ENCODE measurements around the gene LBH. TPM values are rescaled to one million over a fixed set of nuclear protein-coding genes. Genes with fewer than 3 reads are reported as not detected.

Gene LBH
- total and polyA plus RNA-seq, 2 of the 13 experiments (the other 11 are each of a cell fraction or from before 2014, with no cell fraction given), result 0.09 to 0.25 TPM

DNA sequence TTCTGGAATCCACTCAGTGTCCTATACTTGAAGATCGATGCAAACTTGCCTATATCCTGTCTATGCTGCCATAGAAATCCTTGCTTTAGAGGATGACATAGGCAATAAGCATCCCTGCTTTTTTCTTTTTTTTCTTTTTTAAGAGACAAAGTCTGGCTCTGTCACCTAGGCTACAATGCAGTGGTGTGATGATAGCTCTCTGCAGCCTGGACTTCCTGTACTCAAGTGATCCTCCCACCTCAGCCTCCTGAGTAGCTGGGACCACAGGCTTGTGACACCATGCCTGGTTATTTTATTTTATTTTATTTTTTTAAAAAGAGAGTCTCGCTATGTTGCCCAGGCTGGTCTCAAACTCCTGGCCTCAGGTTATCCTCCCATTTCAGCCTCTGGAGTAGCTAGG, 76.9 kb downstream of the LBH start:
- DNase-seq (ENCODE audit: low spot score), result no peak
- H3K27ac ChIP-seq (ENCODE audit: extremely low read length, insufficient read depth, low read length), result no peak overlapping the region

More for the DNA sequence above, 76.9 kb downstream of the LBH start:
- ChIA-PET CTCF (ENCODE audit: low intra/inter-chr PET ratio, low total read pairs) (no interaction called here), POLR2A (no interaction called here)
- 9% methylated on average over 2 of the region's 2 CpGs for WGBS (ENCODE audit: low lambda C conversion rate)
- no peak overlapping the region for H3K4me3 ChIP-seq (replicated peaks in 1 of 3; ENCODE audit: insufficient read depth in 1 of 3, low read depth in 2 of 3, low read length in 3 of 3)
- FAIRE-seq, result no peak
- no peaks in the 10 kb centered on the region for H3K9me3 ChIP-seq (ENCODE audit: low read length)
- in situ Hi-C loops (cut with HindIII; ENCODE audit: extremely low pct_ligation_motif_present, low pct_unique_long_range_greater_than_20kb) (no loop called here), intact Hi-C loops (cut with micrococcal nuclease; ENCODE audit: unreplicated experiment) (no loop called here)
- H3K4me1 ChIP-seq (ENCODE audit: insufficient read depth, low read length), result no peaks in the 10 kb centered on the region
- no peak overlapping the region for H2AFZ ChIP-seq (ENCODE audit: low read length)
- ATAC-seq, result no peak
- H3K4me2 ChIP-seq (ENCODE audit: low read depth, low read length), result no peak overlapping the region
- TF ChIP-seq RAD21 (CRISPR knock-in tag; IDR thresholded peaks at IDR 0.05), result no peak
- TF ChIP-seq SIX4 (CRISPR knock-in tag; IDR thresholded peaks at IDR 0.05), result no peak
- TF ChIP-seq, protein P1, sequence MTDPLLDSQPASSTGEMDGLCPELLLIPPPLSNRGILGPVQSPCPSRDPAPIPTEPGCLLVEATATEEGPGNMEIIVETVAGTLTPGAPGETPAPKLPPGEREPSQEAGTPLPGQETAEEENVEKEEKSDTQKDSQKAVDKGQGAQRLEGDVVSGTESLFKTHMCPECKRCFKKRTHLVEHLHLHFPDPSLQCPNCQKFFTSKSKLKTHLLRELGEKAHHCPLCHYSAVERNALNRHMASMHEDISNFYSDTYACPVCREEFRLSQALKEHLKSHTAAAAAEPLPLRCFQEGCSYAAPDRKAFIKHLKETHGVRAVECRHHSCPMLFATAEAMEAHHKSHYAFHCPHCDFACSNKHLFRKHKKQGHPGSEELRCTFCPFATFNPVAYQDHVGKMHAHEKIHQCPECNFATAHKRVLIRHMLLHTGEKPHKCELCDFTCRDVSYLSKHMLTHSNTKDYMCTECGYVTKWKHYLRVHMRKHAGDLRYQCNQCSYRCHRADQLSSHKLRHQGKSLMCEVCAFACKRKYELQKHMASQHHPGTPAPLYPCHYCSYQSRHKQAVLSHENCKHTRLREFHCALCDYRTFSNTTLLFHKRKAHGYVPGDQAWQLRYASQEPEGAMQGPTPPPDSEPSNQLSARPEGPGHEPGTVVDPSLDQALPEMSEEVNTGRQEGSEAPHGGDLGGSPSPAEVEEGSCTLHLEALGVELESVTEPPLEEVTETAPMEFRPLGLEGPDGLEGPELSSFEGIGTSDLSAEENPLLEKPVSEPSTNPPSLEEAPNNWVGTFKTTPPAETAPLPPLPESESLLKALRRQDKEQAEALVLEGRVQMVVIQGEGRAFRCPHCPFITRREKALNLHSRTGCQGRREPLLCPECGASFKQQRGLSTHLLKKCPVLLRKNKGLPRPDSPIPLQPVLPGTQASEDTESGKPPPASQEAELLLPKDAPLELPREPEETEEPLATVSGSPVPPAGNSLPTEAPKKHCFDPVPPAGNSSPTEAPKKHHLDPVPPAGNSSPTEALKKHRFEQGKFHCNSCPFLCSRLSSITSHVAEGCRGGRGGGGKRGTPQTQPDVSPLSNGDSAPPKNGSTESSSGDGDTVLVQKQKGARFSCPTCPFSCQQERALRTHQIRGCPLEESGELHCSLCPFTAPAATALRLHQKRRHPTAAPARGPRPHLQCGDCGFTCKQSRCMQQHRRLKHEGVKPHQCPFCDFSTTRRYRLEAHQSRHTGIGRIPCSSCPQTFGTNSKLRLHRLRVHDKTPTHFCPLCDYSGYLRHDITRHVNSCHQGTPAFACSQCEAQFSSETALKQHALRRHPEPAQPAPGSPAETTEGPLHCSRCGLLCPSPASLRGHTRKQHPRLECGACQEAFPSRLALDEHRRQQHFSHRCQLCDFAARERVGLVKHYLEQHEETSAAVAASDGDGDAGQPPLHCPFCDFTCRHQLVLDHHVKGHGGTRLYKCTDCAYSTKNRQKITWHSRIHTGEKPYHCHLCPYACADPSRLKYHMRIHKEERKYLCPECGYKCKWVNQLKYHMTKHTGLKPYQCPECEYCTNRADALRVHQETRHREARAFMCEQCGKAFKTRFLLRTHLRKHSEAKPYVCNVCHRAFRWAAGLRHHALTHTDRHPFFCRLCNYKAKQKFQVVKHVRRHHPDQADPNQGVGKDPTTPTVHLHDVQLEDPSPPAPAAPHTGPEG (CRISPR knock-in tag; IDR thresholded peaks at IDR 0.05), result no peak
- TF ChIP-seq ZIK1 (CRISPR knock-in tag; IDR thresholded peaks at IDR 0.05; ENCODE audit: borderline replicate concordance, low read depth), result no peak
- H3K27me3 ChIP-seq (ENCODE audit: control insufficient read depth in 1 of 2, insufficient read depth in 2 of 2, low read length in 2 of 2), result peaks cover 0 to 12% of the 10 kb centered on the region in 2 experiments; a peak in 4 of 5 replicates
- no peak overlapping the region for H3K9ac ChIP-seq (ENCODE audit: insufficient read depth, low read depth, low read length)
- BruUV-seq (replicated peaks), result no TSS peak
- no peaks in the 10 kb centered on the region for H4K20me1 ChIP-seq (ENCODE audit: insufficient read depth, low read length)
- no peaks in the 10 kb centered on the region for H3K79me2 ChIP-seq (ENCODE audit: insufficient read depth, low read length)
- H3K36me3 ChIP-seq (replicated peaks in 1 of 2; ENCODE audit: control insufficient read depth in 1 of 2, insufficient read depth in 2 of 2, low read length in 2 of 2), result no peaks in the 10 kb centered on the region

Small RNA genes within 50 kb of the gene (small RNA-seq; reads per million reads assigned to genes)
- 0 reads per million in 3 experiments for gene SNORA10B (ENCODE audit: insufficient read depth in 2 of 3, insufficient read length in 3 of 3, low read depth in 2 of 3, low replicate concordance in 1 of 3)

Other genes with a start within 250 kb of the LBH start
- gene YPEL5, start 84.5 kb upstream of the LBH start, total RNA-seq (2016; rRNA removed; fragmentation: Illumina TruSeq; extraction: Trizol), result 12.7 and 20.8 TPM in 2 replicates
- 49.7 and 55.6 TPM in 2 replicates for gene YPEL5, start 84.5 kb upstream of the LBH start, polyA plus RNA-seq (2011; rRNA removed)
- gene LCLAT1, start 215.7 kb downstream of the LBH start, total RNA-seq (2016; rRNA removed; fragmentation: Illumina TruSeq; extraction: Trizol), result 25.3 and 28.0 TPM in 2 replicates
- 13.5 and 18.0 TPM in 2 replicates for gene LCLAT1, start 215.7 kb downstream of the LBH start, polyA plus RNA-seq (2011; rRNA removed)